SK-N-SH (cell line): ENCODE measurements around the gene TMEM214. TPM values are rescaled to one million over a fixed set of nuclear protein-coding genes. Genes with fewer than 3 reads are reported as not detected.

ENCODE experiments used
- CTCF ChIA-PET: fragments of 300-600, 350-600 bp; formaldehyde crosslinking; extraction: SDS; loops from one replicate; lab custom pipeline; 2021; lab: Yijun Ruan, JAX
- POLR2A ChIA-PET: fragments of 350-600 bp; sonication (Branson Sonifier 250); formaldehyde crosslinking; extraction: SDS; loops from one replicate; lab custom pipeline; 2020; ENCODE audit warnings: antibody characterized with exemption, inconsistent platforms; lab: Yijun Ruan, JAX
- DNase-seq: peaks from one replicate; pipeline ENCODE4 v3.0.0; 2012
- H2AFZ ChIP-seq: fragments of 200-600 bp; sonication (generic); 2 replicates; pipeline ENCODE4 v1.8.1; 2016; ENCODE audit warnings: antibody characterized with exemption, mild to moderate bottlenecking, low read depth
- H3F3A ChIP-seq: fragments of 200-600 bp; sonication (generic); replicated peaks from 2 replicates; pipeline ENCODE3; 2016; ENCODE audit warnings: antibody characterized with exemption, mild to moderate bottlenecking; ENCODE audit not compliant: insufficient read depth
- H3K27ac ChIP-seq, 2 experiments: fragments of 200-500 bp in 1 of 2; fragments of 200-600 bp in 1 of 2; sonication (Bioruptor generic) in 1 of 2; sonication (generic), shearing (Covaris generic) in 1 of 2; 2 replicates each; pipeline versions ENCODE4 v1.5.1 to v1.6.1; 2014 to 2016; ENCODE audit warnings: low read depth in 2 of 2, inconsistent platforms in 1 of 2, low read length in 1 of 2, mild to moderate bottlenecking in 1 of 2, mixed read lengths in 1 of 2
- H3K27me3 ChIP-seq: fragments of 200-600 bp; sonication (generic), shearing (Covaris generic); 2 replicates; pipeline ENCODE4 v1.6.1; 2016; ENCODE audit warnings: mixed run types; ENCODE audit not compliant: insufficient read depth
- H3K36me3 ChIP-seq, 2 experiments: fragments of 200-500 bp in 1 of 2; fragments of 200-600 bp in 1 of 2; sonication (Bioruptor generic) in 1 of 2; sonication (generic) in 1 of 2; replicated peaks in 1 of 2; 2 replicates each; pipeline versions ENCODE3 to v1.5.1; 2014 to 2016; ENCODE audit warnings: low read length in 1 of 2, mild to moderate bottlenecking in 1 of 2; ENCODE audit not compliant: insufficient read depth in 2 of 2, control insufficient read depth in 1 of 2
- H3K4me1 ChIP-seq, 2 experiments: fragments of 200-500 bp in 1 of 2; fragments of 200-600 bp in 1 of 2; sonication (Bioruptor generic) in 1 of 2; sonication (generic), shearing (Covaris generic) in 1 of 2; 2 replicates each; pipeline versions ENCODE4 v1.5.1 to v1.6.1; 2014 to 2016; ENCODE audit warnings: low read depth in 1 of 2, low read length in 1 of 2, mixed run types in 1 of 2; ENCODE audit not compliant: insufficient read depth in 2 of 2, control insufficient read depth in 1 of 2
- H3K4me2 ChIP-seq: fragments of 200-600 bp; sonication (generic), shearing (Covaris generic); 2 replicates; pipeline ENCODE4 v1.6.1; 2017; ENCODE audit warnings: mixed run types
- H3K4me3 ChIP-seq, 2 experiments: fragments of 200-500 bp in 1 of 2; fragments of 200-600 bp in 1 of 2; sonication (Bioruptor generic) in 1 of 2; sonication (generic), shearing (Covaris generic) in 1 of 2; 2 replicates each; pipeline versions ENCODE4 v1.5.1 to v1.8.1; 2014 to 2016; ENCODE audit warnings: low read depth in 2 of 2, inconsistent platforms in 1 of 2, low read length in 1 of 2, mild to moderate bottlenecking in 1 of 2, mixed read lengths in 1 of 2, moderate library complexity in 1 of 2
- H3K79me2 ChIP-seq: fragments of 200-600 bp; sonication (generic); 2 replicates; pipeline ENCODE4 v1.8.1; 2017; ENCODE audit warnings: mild to moderate bottlenecking; ENCODE audit not compliant: insufficient read depth
- H3K9ac ChIP-seq: fragments of 200-600 bp; sonication (generic); 2 replicates; pipeline ENCODE4 v1.6.1; 2017; ENCODE audit warnings: mixed run types
- H3K9me2 ChIP-seq: fragments of 200-600 bp; sonication (generic); 2 replicates; pipeline ENCODE4 v1.6.1; 2017; ENCODE audit warnings: mixed run types
- H3K9me3 ChIP-seq: fragments of 200-600 bp; sonication (generic); 2 replicates; pipeline ENCODE4 v1.6.1; 2017; ENCODE audit warnings: mixed run types, mild to moderate bottlenecking, moderate library complexity
- H4K20me1 ChIP-seq: fragments of 200-600 bp; sonication (generic); 2 replicates; pipeline ENCODE4 v1.6.1; 2017; ENCODE audit warnings: mild to moderate bottlenecking, mixed run types; ENCODE audit not compliant: insufficient read depth
- FOSL2 ChIP-seq: IDR thresholded peaks from 2 replicates; pipeline ENCODE4 v1.4.0; 2012; ENCODE audit warnings: low read depth, mild to moderate bottlenecking, moderate library complexity, borderline replicate concordance
- FOXJ3 ChIP-seq: sonication (generic); formaldehyde crosslinking; IDR thresholded peaks from 2 replicates; pipeline ENCODE4 v1.5.1; 2020; ENCODE audit warnings: mild to moderate bottlenecking, missing genetic modification reagents
- FOXM1 ChIP-seq: IDR thresholded peaks from 2 replicates; pipeline ENCODE4 v1.4.0; 2012; ENCODE audit warnings: low read depth, mild to moderate bottlenecking
- JUND ChIP-seq: IDR thresholded peaks from 2 replicates; pipeline ENCODE4 v1.4.0; 2012
- MXI1 ChIP-seq: IDR thresholded peaks from 2 replicates; pipeline ENCODE4 v1.6.1; 2012; ENCODE audit warnings: mild to moderate bottlenecking, low read depth, low read length, improper control_type of control experiment
- PBX3 ChIP-seq: IDR thresholded peaks from 2 replicates; pipeline ENCODE4; 2012
- RCOR1 ChIP-seq: fragments of 150-350 bp; IDR thresholded peaks from 2 replicates; pipeline ENCODE4 v1.6.1; 2017; ENCODE audit warnings: antibody characterized with exemption, low read length
- RXRA ChIP-seq: IDR thresholded peaks from 2 replicates; pipeline ENCODE4 v1.4.0; 2012; ENCODE audit warnings: low read depth, mild to moderate bottlenecking, borderline replicate concordance
- YY1 ChIP-seq: IDR thresholded peaks from 2 replicates; pipeline ENCODE4 v1.4.0; 2012; ENCODE audit warnings: low read depth, mild to moderate bottlenecking
- WGBS: methylation state at CpG from one replicate; pipeline ENCODE4 v1.1.6; 2017; ENCODE audit warnings: low lambda C conversion rate; 5-methylcytosine and 5-hydroxymethylcytosine counted together
- polyA plus RNA-seq, 3 experiments: library from polyadenylated mRNA; depleted of rRNA; stranded (reverse); fragments of >200 nt; gene quantifications; 2 replicates each; pipeline ENCODE4 v1.2.3, GENCODE V29; 2012
- TF ChIP-seq, protein P1 (sequence below): IDR thresholded peaks from 2 replicates; pipeline ENCODE4 v1.4.0; 2012; ENCODE audit warnings: low read depth, borderline replicate concordance
- TF ChIP-seq, protein P2 (sequence below): IDR thresholded peaks from 2 replicates; pipeline ENCODE4 v1.4.0; 2012; ENCODE audit warnings: low read depth
- TF ChIP-seq, protein P3 (sequence below): fragments of 150-350 bp; IDR thresholded peaks from 2 replicates; pipeline ENCODE4 v1.6.1; 2017; ENCODE audit warnings: antibody characterized with exemption, low read length, low read depth, borderline replicate concordance
- TF ChIP-seq, protein P4 (sequence below): fragments of 200-600 bp; sonication (generic); IDR thresholded peaks from 2 replicates; pipeline ENCODE4 v1.6.1; 2017; ENCODE audit warnings: antibody characterized with exemption, mild to moderate bottlenecking, moderate library complexity

TMEM214 gene
- polyA plus RNA-seq, 1 of the 3 experiments (the other 2 are of a cell fraction) = 69.4 TPM

- TF ChIP-seq, protein P1, sequence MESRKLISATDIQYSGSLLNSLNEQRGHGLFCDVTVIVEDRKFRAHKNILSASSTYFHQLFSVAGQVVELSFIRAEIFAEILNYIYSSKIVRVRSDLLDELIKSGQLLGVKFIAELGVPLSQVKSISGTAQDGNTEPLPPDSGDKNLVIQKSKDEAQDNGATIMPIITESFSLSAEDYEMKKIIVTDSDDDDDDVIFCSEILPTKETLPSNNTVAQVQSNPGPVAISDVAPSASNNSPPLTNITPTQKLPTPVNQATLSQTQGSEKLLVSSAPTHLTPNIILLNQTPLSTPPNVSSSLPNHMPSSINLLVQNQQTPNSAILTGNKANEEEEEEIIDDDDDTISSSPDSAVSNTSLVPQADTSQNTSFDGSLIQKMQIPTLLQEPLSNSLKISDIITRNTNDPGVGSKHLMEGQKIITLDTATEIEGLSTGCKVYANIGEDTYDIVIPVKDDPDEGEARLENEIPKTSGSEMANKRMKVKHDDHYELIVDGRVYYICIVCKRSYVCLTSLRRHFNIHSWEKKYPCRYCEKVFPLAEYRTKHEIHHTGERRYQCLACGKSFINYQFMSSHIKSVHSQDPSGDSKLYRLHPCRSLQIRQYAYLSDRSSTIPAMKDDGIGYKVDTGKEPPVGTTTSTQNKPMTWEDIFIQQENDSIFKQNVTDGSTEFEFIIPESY = no peak
- TF ChIP-seq PBX3 (no peak), YY1 (no peak)
Observed at GRCh38 chr2:27084297-27085061, 51.7 kb downstream of the TMEM214 start (continued).

DNA sequence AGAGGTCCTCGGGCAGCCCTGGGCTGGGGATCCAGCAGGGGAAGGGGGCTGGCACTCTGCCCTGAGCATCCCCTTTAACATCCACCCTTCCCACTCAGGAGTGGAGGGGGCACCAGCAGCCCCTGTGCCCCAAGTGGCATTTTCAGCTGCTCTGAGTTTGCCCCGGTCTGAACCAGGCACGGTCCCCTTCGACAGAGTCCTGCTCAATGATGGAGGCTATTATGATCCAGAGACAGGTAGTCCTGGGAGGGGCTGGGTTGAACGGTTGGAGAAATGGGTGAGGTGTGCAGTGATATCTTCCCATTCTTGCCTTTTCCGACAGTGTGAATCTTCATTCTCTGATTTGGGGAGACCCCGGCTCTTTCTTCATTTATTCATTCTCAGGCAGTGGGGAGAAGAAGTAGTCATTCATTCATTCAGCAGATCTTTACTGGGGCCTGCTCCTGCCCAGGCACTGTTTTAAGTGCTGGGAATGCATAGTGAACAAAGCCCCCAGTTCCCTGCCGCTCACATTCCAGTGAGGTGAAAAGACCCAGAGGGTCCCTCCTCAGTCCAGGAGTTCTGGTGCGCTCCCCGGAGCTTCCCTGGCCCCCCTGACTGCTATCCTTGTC lies 52.4 kb downstream of the TMEM214 start:
- peaks cover 7% of the 10 kb centered on the region for H3F3A ChIP-seq
- peak overlapping the region in 1 of 2 experiments; percentile 89; a peak in 2 of 4 replicates for H3K27ac ChIP-seq
- CTCF ChIA-PET = interaction anchor here (0.9 to 14.6 kb wide), 29 partner anchors 8 to 476 kb away, joined by 3 to 227 read pairs (median 6); partner anchors contain the start of genes AGBL5, OST4 and TMEM214
- peak overlapping the region; percentile 89; the same call in 1 of the 2 replicates for H3K4me2 ChIP-seq
- H3K27me3 ChIP-seq = no peaks in the 10 kb centered on the region
- peaks cover 16% of the 10 kb centered on the region; the same call in 1 of the 2 replicates for H4K20me1 ChIP-seq
- no peak overlapping the region for H2AFZ ChIP-seq
- H3K4me3 ChIP-seq = peak overlapping the region; percentile 50 to 65; a peak in 2 of 4 replicates
- DNase-seq = no peak
- H3K79me2 ChIP-seq = peaks cover 14% of the 10 kb centered on the region
- TF ChIP-seq FOSL2 = no peak
- TF ChIP-seq RCOR1 = no peak
- TF ChIP-seq RXRA = no peak
- TF ChIP-seq FOXJ3 (CRISPR knock-in tag) = no peak
- no peak for TF ChIP-seq MXI1
- TF ChIP-seq, protein P2, sequence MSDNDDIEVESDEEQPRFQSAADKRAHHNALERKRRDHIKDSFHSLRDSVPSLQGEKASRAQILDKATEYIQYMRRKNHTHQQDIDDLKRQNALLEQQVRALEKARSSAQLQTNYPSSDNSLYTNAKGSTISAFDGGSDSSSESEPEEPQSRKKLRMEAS = no peak
- no peak for TF ChIP-seq FOXM1
- TF ChIP-seq YY1 = no peak
- no peak for TF ChIP-seq JUND
- TF ChIP-seq, protein P3, sequence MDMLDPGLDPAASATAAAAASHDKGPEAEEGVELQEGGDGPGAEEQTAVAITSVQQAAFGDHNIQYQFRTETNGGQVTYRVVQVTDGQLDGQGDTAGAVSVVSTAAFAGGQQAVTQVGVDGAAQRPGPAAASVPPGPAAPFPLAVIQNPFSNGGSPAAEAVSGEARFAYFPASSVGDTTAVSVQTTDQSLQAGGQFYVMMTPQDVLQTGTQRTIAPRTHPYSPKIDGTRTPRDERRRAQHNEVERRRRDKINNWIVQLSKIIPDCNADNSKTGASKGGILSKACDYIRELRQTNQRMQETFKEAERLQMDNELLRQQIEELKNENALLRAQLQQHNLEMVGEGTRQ = no peak
- TF ChIP-seq, protein P4, sequence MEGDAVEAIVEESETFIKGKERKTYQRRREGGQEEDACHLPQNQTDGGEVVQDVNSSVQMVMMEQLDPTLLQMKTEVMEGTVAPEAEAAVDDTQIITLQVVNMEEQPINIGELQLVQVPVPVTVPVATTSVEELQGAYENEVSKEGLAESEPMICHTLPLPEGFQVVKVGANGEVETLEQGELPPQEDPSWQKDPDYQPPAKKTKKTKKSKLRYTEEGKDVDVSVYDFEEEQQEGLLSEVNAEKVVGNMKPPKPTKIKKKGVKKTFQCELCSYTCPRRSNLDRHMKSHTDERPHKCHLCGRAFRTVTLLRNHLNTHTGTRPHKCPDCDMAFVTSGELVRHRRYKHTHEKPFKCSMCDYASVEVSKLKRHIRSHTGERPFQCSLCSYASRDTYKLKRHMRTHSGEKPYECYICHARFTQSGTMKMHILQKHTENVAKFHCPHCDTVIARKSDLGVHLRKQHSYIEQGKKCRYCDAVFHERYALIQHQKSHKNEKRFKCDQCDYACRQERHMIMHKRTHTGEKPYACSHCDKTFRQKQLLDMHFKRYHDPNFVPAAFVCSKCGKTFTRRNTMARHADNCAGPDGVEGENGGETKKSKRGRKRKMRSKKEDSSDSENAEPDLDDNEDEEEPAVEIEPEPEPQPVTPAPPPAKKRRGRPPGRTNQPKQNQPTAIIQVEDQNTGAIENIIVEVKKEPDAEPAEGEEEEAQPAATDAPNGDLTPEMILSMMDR = no peak
- H3K4me1 ChIP-seq = peaks cover 18 to 55% of the 10 kb centered on the region in 2 experiments
- 71% methylated on average over 10 of the region's 10 CpGs for WGBS
- peaks cover 13 to 38% of the 10 kb centered on the region in 2 experiments for H3K36me3 ChIP-seq
- POLR2A ChIA-PET = interaction anchor here (0.6 to 6.7 kb wide), 7 partner anchors 11 to 197 kb away, joined by 3 to 63 read pairs (median 3); partner anchors contain the start of genes AGBL5, OST4 and TRIM54
- H3K9me3 ChIP-seq = no peaks in the 10 kb centered on the region
- no peak overlapping the region for H3K9ac ChIP-seq
- no peaks in the 10 kb centered on the region for H3K9me2 ChIP-seq
